Measurements from ENCODE around the gene TUBB. TPM values are rescaled to one million over a fixed set of nuclear protein-coding genes. Genes with fewer than 3 reads are reported as not detected.

TUBB gene
- total and polyA plus RNA-seq, 9 of the 15 experiments (the other 6 are each of a cell fraction or from before 2014, with no cell fraction given), result 971 to 2,870 (median 1,478) TPM

DNA sequence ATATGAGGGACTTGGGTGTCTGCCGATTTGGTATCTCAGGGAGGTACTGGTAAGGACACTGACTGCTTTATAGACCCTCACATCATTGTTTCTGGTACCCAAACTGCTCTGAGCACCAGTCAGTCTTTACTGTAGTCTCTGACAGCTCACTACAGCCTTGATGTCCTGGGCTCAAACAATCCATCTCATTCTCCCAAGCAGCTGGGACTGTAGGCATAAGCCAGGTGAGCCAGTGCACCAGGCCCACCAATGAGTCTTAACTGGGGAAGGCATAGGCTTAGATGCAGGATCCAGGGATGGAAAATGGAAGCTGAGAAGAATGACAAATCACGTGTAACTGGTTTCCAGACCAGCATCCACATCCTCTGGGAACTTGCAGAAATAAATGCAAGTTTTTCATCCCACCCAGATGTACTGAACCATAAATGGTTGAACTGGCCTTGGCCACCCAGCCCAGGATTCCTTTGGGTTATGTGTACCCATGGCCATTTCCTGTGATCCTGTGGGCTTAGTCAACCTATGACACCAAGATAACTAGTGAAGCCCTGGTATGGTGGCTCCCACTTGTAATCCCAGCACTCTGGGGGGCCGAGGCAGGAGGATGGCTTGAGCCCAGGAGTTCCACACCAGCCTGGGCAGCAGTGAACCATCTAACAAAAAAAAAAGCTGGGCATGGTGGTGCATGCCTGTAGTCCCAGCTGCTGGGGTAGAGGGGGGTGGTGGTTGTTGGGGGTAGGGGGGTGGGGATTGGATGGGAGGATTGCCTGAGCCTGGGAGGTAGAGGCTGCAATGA lies 5.8 kb downstream of the TUBB start (continued):
- TF ChIP-seq CGGBP1 (CRISPR knock-in tag; IDR thresholded peaks at IDR 0.05) (no peak), BRF1 (IDR thresholded peaks at IDR 0.05; ENCODE audit: borderline replicate concordance, extremely low read depth, insufficient read length) (no peak), CTBP1 (IDR thresholded peaks at IDR 0.05; ENCODE audit: borderline replicate concordance) (no peak), HLTF (IDR thresholded peaks at IDR 0.05) (no peak), ZBTB8A (IDR thresholded peaks at IDR 0.05; ENCODE audit: partially characterized antibody) (no peak), CXXC5 (CRISPR knock-in tag; IDR thresholded peaks at IDR 0.05) (no peak), ZNF140 (CRISPR knock-in tag; IDR thresholded peaks at IDR 0.05) (no peak), CHD2 (IDR thresholded peaks at IDR 0.05; ENCODE audit: low read depth, low read length) (peak; percentile 60; the same call in 1 of the 2 replicates), KAT8 (IDR thresholded peaks at IDR 0.05; ENCODE audit: low read depth) (no peak), ZNF780A (CRISPR knock-in tag; IDR thresholded peaks at IDR 0.05) (peak; percentile 46; the same call in 1 of the 2 replicates), ZBTB9 (CRISPR knock-in tag; IDR thresholded peaks at IDR 0.05) (peak; percentile 67), ARHGAP35 (IDR thresholded peaks at IDR 0.05; ENCODE audit: partially characterized antibody) (no peak), DIDO1 (tag; IDR thresholded peaks at IDR 0.05; ENCODE audit: low read depth) (no peak), RAD51 (IDR thresholded peaks at IDR 0.05; ENCODE audit: borderline replicate concordance, low read depth) (no peak), ZNF232 (CRISPR knock-in tag; IDR thresholded peaks at IDR 0.05) (no peak), ZNF655 (CRISPR knock-in tag; IDR thresholded peaks at IDR 0.05) (0 out of 2 replicates have a peak, but pooled peaks have one; percentile 39)
- TF ChIP-seq, protein P1, sequence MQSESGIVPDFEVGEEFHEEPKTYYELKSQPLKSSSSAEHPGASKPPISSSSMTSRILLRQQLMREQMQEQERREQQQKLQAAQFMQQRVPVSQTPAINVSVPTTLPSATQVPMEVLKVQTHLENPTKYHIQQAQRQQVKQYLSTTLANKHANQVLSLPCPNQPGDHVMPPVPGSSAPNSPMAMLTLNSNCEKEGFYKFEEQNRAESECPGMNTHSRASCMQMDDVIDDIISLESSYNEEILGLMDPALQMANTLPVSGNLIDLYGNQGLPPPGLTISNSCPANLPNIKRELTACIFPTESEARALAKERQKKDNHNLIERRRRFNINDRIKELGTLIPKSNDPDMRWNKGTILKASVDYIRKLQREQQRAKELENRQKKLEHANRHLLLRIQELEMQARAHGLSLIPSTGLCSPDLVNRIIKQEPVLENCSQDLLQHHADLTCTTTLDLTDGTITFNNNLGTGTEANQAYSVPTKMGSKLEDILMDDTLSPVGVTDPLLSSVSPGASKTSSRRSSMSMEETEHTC (IDR thresholded peaks at IDR 0.05), result no peak
- TF ChIP-seq, protein P2, sequence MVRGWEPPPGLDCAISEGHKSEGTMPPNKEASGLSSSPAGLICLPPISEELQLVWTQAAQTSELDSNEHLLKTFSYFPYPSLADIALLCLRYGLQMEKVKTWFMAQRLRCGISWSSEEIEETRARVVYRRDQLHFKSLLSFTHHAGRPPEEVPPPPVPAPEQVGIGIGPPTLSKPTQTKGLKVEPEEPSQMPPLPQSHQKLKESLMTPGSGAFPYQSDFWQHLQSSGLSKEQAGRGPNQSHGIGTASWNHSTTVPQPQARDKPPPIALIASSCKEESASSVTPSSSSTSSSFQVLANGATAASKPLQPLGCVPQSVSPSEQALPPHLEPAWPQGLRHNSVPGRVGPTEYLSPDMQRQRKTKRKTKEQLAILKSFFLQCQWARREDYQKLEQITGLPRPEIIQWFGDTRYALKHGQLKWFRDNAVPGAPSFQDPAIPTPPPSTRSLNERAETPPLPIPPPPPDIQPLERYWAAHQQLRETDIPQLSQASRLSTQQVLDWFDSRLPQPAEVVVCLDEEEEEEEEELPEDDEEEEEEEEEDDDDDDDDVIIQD (CRISPR knock-in tag; IDR thresholded peaks at IDR 0.05), result no peak
- TF ChIP-seq, protein P3, sequence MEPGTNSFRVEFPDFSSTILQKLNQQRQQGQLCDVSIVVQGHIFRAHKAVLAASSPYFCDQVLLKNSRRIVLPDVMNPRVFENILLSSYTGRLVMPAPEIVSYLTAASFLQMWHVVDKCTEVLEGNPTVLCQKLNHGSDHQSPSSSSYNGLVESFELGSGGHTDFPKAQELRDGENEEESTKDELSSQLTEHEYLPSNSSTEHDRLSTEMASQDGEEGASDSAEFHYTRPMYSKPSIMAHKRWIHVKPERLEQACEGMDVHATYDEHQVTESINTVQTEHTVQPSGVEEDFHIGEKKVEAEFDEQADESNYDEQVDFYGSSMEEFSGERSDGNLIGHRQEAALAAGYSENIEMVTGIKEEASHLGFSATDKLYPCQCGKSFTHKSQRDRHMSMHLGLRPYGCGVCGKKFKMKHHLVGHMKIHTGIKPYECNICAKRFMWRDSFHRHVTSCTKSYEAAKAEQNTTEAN (CRISPR knock-in tag; IDR thresholded peaks at IDR 0.05), result no peak
- TF ChIP-seq, protein P4, sequence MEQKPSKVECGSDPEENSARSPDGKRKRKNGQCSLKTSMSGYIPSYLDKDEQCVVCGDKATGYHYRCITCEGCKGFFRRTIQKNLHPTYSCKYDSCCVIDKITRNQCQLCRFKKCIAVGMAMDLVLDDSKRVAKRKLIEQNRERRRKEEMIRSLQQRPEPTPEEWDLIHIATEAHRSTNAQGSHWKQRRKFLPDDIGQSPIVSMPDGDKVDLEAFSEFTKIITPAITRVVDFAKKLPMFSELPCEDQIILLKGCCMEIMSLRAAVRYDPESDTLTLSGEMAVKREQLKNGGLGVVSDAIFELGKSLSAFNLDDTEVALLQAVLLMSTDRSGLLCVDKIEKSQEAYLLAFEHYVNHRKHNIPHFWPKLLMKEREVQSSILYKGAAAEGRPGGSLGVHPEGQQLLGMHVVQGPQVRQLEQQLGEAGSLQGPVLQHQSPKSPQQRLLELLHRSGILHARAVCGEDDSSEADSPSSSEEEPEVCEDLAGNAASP (IDR thresholded peaks at IDR 0.05), result no peak

All from K562 (cell line).